GM23248 (cell line): Measurements from ENCODE around the gene TTC28. TPM values are rescaled to one million over a fixed set of nuclear protein-coding genes. Genes with fewer than 3 reads are reported as not detected.

ENCODE experiments used
- DNase-seq: peaks from one replicate; pipeline ENCODE4 v3.0.0-alpha.2; 2015
- H2AFZ ChIP-seq: fragments of 200-600 bp; sonication (generic); 2 replicates; pipeline ENCODE4 v1.6.1; 2016; ENCODE audit warnings: antibody characterized with exemption
- H3F3A ChIP-seq: fragments of 200-600 bp; sonication (generic); 2 replicates; pipeline ENCODE4 v1.6.1; 2016; ENCODE audit warnings: mild to moderate bottlenecking, antibody characterized with exemption, mixed run types; ENCODE audit not compliant: insufficient read depth
- H3K27ac ChIP-seq: fragments of 200-600 bp; sonication (generic); 2 replicates; pipeline ENCODE4 v1.5.1; 2016; ENCODE audit warnings: mild to moderate bottlenecking
- H3K27me3 ChIP-seq: fragments of 200-600 bp; sonication (generic); replicated peaks from 2 replicates; pipeline ENCODE4 v1.6.1; 2016; ENCODE audit warnings: mild to moderate bottlenecking; ENCODE audit not compliant: insufficient read depth
- H3K36me3 ChIP-seq: fragments of 200-600 bp; sonication (generic); 2 replicates; pipeline ENCODE4 v1.6.1; 2016; ENCODE audit warnings: low read depth, mild to moderate bottlenecking
- H3K4me1 ChIP-seq: fragments of 200-600 bp; sonication (generic); 2 replicates; pipeline ENCODE4 v1.6.1; 2016; ENCODE audit warnings: mild to moderate bottlenecking; ENCODE audit not compliant: insufficient read depth
- H3K4me2 ChIP-seq: fragments of 200-600 bp; sonication (generic); one replicate; pipeline ENCODE4 v1.6.1; 2016; ENCODE audit warnings: mild to moderate bottlenecking; ENCODE audit not compliant: unreplicated experiment
- H3K4me3 ChIP-seq: fragments of 200-600 bp; sonication (generic); 2 replicates; pipeline ENCODE4 v1.5.1; 2016; ENCODE audit warnings: mild to moderate bottlenecking
- H3K79me2 ChIP-seq: fragments of 200-600 bp; sonication (generic); 2 replicates; pipeline ENCODE4 v1.6.1; 2016; ENCODE audit warnings: mild to moderate bottlenecking; ENCODE audit not compliant: insufficient read depth
- H3K9ac ChIP-seq: fragments of 200-600 bp; sonication (generic); 2 replicates; pipeline ENCODE4 v1.6.1; 2016; ENCODE audit warnings: mild to moderate bottlenecking
- H3K9me2 ChIP-seq: fragments of 200-600 bp; sonication (generic); 2 replicates; pipeline ENCODE4 v1.6.1; 2016; ENCODE audit warnings: mixed run types, mild to moderate bottlenecking, moderate library complexity; ENCODE audit not compliant: insufficient read depth
- H3K9me3 ChIP-seq: fragments of 200-600 bp; sonication (generic); one replicate; pipeline ENCODE4 v1.6.1; 2017; ENCODE audit warnings: low read depth
- H4K20me1 ChIP-seq: fragments of 200-600 bp; sonication (generic); 2 replicates; pipeline ENCODE4 v1.6.0; 2016; ENCODE audit not compliant: insufficient read depth
- EZH2 ChIP-seq: fragments of 200-600 bp; sonication (generic); IDR thresholded peaks from 2 replicates; pipeline ENCODE4 v1.6.1; 2018; ENCODE audit warnings: antibody characterized with exemption, mild to moderate bottlenecking; ENCODE audit not compliant: insufficient read depth, poor library complexity, severe bottlenecking
- EZH2phosphoT487 ChIP-seq: fragments of 200-600 bp; sonication (generic); IDR thresholded peaks from 2 replicates; pipeline ENCODE4 v1.6.1; 2018; ENCODE audit warnings: antibody characterized with exemption, moderate library complexity, mild to moderate bottlenecking, low read depth; ENCODE audit not compliant: insufficient read depth
- WGBS, 2 experiments: methylation state at CpG; one replicate each; pipeline ENCODE4 v1.1.6; 2015 to 2017; ENCODE audit warnings: low lambda C conversion rate in 2 of 2, low coverage in 1 of 2; ENCODE audit errors: missing lambda C conversion rate in 2 of 2; 5-methylcytosine and 5-hydroxymethylcytosine counted together
- in situ Hi-C: fragments of 300-500 bp; cut with MboI; formaldehyde crosslinking; loops from 2 replicates; pipeline ENCODE4 v1.15.0; 2020
- polyA plus RNA-seq: library from polyadenylated mRNA; unstranded; fragments of >200 nt; fragmentation: Nextera tagmentation; extraction: Ambion mirVana; gene quantifications from 2 replicates; pipeline ENCODE4 v1.2.1, GENCODE V29; 2016
- total RNA-seq: library from RNA; depleted of rRNA; stranded (reverse); fragments of >200 nt; shearing (Covaris generic); gene quantifications from 2 replicates; pipeline ENCODE4 v1.2.3, GENCODE V29; 2014

The TTC28 gene
- total and polyA plus RNA-seq, 2 experiments from 2014 or later = 12.5 to 41.9 TPM

DNA sequence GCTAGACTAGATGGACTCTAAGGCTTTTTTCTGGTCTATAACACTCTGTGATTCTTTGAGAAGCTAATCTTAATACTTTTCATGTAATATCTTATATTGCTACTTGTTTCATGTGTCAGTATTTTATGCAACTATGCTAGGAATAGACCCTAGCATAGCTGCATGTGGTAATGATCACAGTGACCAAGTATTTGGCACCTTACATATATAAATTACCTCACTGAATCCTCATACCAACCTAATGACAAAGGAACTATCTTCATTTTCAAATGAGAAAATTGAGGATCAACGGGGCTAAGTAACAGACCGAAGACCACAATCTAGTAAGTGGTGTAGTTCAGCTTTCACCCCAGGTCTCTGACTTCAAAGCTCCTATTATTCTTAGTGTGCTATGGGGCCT is 433.2 kb downstream of the TTC28 start:
- no peaks in the 10 kb centered on the region for H3K9me3 ChIP-seq
- H3K36me3 ChIP-seq = no peaks in the 10 kb centered on the region
- peak overlapping the region; percentile 37 for H3K4me3 ChIP-seq
- in situ Hi-C loops = no loop called here
- peaks cover 28% of the 10 kb centered on the region; the same call in 1 of the 2 replicates for H3K79me2 ChIP-seq
- H3K27ac ChIP-seq = peak overlapping the region; percentile 94
- H3K9me2 ChIP-seq = peaks cover 4% of the 10 kb centered on the region; the same call in 1 of the 2 replicates
- H2AFZ ChIP-seq = no peak overlapping the region
- WGBS, 2 experiments = 17 to 23% methylated on average over 2 of the region's 2 CpGs
- no peaks in the 10 kb centered on the region for H4K20me1 ChIP-seq
- TF ChIP-seq EZH2 (no peak), EZH2phosphoT487 (0 out of 2 replicates have a peak, but pooled peaks have one; percentile 53)
- peak; percentile 88 for DNase-seq
- peaks cover 65% of the 10 kb centered on the region for H3K4me1 ChIP-seq
- H3K9ac ChIP-seq = peak overlapping the region; percentile 73
- H3K4me2 ChIP-seq = peak overlapping the region; percentile 74
- H3F3A ChIP-seq = peaks cover 35% of the 10 kb centered on the region
- no peaks in the 10 kb centered on the region for H3K27me3 ChIP-seq

DNA sequence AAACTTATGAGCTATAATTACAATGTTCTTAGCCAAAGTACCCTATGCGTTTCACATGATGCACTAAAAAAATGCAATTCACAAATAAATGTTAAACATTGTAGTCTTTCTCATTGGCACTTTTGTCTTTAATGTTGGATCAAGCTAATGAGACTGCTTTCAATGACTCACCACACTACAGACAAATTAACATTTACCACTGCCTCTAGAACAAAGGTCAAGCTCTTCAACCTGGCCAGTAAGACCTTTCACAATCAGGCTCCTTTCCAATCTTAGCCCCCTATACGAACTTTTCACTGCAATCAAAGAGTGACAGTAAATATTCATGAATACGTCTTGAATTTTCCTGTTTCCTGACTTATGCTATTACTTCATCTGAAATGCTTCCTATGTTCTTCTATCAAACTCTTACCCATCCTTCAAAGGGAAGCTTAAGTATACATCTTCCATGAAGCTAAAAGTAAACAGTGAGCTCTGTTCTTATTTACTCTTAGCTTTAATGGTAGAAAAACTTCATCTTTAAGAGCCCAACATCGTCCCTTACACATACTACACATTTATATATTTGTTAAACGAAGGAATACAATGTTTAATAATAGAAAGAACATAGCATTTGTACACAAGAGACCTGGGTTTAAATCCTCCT is 433.9 kb downstream of the TTC28 start:
- Histone ChIP-seq H3K27ac (peak overlapping the region; percentile 94), H3K9ac (peak overlapping the region; percentile 41; the same call in 1 of the 2 replicates), H3K79me2 (peaks cover 32% of the 10 kb centered on the region; the same call in 1 of the 2 replicates), H3K27me3 (no peaks in the 10 kb centered on the region), H3K36me3 (no peaks in the 10 kb centered on the region), H3K4me3 (peak overlapping the region; percentile 37), H3F3A (peaks cover 35% of the 10 kb centered on the region), H2AFZ (no peak overlapping the region), H3K9me3 (no peaks in the 10 kb centered on the region), H4K20me1 (no peaks in the 10 kb centered on the region), H3K4me2 (peak overlapping the region; percentile 74), H3K9me2 (peaks cover 4% of the 10 kb centered on the region; the same call in 1 of the 2 replicates), H3K4me1 (peaks cover 65% of the 10 kb centered on the region)
- TF ChIP-seq EZH2phosphoT487 (no peak), EZH2 (no peak)
- WGBS, 2 experiments = 82 to 86% methylated on average over 5 of the region's 5 CpGs
- peak; percentile 24 for DNase-seq
- in situ Hi-C loops = no loop called here

DNA sequence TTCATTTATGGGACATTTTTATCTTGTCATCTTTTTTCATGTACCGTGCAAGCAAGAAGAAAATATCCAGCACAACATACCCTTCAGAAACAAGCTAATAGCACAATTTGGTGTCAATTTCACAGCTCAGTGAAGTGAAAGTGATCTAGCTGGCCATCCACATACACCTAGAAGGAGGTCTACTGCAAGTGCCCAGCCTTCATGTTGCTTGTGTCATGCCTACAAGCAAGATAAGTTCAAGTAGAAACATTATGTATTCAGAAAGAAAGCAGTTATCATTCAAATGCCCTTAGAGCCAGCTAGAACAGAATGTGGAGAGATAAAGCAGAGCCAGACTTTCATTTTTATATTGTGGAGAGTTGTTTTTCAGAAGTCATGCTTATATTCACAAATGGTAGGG is 434.9 kb downstream of the TTC28 start:
- no peak overlapping the region for H3K9ac ChIP-seq
- in situ Hi-C loops = no loop called here
- H3K36me3 ChIP-seq = no peaks in the 10 kb centered on the region
- peaks cover 58% of the 10 kb centered on the region for H3K4me1 ChIP-seq
- peaks cover 4% of the 10 kb centered on the region; the same call in 1 of the 2 replicates for H3K9me2 ChIP-seq
- H3K9me3 ChIP-seq = no peaks in the 10 kb centered on the region
- peaks cover 35% of the 10 kb centered on the region for H3F3A ChIP-seq
- DNase-seq = no peak
- no peaks in the 10 kb centered on the region for H4K20me1 ChIP-seq
- H3K4me3 ChIP-seq = no peak overlapping the region
- H2AFZ ChIP-seq = no peak overlapping the region
- peaks cover 33% of the 10 kb centered on the region; the same call in 1 of the 2 replicates for H3K79me2 ChIP-seq
- H3K27ac ChIP-seq = peak overlapping the region; percentile 94; the same call in 1 of the 2 replicates
- H3K27me3 ChIP-seq = no peaks in the 10 kb centered on the region
- peak overlapping the region; percentile 74 for H3K4me2 ChIP-seq
- WGBS, 2 experiments = 98 to 100% methylated on average over 1 of the region's 1 CpG
- TF ChIP-seq EZH2 (no peak), EZH2phosphoT487 (no peak)

DNA sequence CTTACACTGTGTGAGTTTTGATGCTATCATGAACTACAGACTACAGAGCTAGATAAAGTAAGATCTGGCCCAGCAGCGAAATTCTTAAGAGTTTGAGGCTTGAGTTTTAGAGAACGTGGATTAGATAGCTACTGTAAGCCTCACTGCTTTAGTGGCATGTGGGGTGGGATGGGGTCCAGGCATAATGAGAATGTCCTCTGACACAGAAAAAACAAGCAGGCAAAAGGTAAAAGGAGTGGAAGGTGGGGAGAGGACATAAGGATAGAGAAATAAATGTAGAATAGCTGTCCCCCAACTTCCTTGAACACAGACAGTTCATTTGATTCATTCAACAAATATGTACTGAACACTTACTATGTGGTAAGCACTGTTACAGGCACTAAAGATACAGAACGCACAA is 436.1 kb downstream of the TTC28 start:
- Histone ChIP-seq H2AFZ (no peak overlapping the region), H3K9ac (no peak overlapping the region), H3K36me3 (no peaks in the 10 kb centered on the region), H3K4me3 (no peak overlapping the region), H3K9me2 (peaks cover 4% of the 10 kb centered on the region; the same call in 1 of the 2 replicates), H3K27ac (no peak overlapping the region), H3K79me2 (peaks cover 32% of the 10 kb centered on the region; the same call in 1 of the 2 replicates), H3K4me2 (peak overlapping the region; percentile 20), H3K4me1 (peaks cover 50% of the 10 kb centered on the region), H3K27me3 (no peaks in the 10 kb centered on the region), H3F3A (peaks cover 35% of the 10 kb centered on the region), H4K20me1 (no peaks in the 10 kb centered on the region), H3K9me3 (no peaks in the 10 kb centered on the region)
- TF ChIP-seq EZH2phosphoT487 (no peak), EZH2 (no peak)
- in situ Hi-C loops = no loop called here
- peak; percentile 38 for DNase-seq
- WGBS, 2 experiments = 73 to 81% methylated on average over 3 of the region's 3 CpGs
